ENCODE results near the gene TCF19.
"Not testable (repeated sequence)": the region's sequence is repeated elsewhere in the genome, so short reads cannot be mapped to it uniquely, and the experiment has no call there.

- TF ChIP-seq, protein P1, sequence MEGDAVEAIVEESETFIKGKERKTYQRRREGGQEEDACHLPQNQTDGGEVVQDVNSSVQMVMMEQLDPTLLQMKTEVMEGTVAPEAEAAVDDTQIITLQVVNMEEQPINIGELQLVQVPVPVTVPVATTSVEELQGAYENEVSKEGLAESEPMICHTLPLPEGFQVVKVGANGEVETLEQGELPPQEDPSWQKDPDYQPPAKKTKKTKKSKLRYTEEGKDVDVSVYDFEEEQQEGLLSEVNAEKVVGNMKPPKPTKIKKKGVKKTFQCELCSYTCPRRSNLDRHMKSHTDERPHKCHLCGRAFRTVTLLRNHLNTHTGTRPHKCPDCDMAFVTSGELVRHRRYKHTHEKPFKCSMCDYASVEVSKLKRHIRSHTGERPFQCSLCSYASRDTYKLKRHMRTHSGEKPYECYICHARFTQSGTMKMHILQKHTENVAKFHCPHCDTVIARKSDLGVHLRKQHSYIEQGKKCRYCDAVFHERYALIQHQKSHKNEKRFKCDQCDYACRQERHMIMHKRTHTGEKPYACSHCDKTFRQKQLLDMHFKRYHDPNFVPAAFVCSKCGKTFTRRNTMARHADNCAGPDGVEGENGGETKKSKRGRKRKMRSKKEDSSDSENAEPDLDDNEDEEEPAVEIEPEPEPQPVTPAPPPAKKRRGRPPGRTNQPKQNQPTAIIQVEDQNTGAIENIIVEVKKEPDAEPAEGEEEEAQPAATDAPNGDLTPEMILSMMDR (conservative IDR thresholded peaks at IDR 0.05; ENCODE audit: low read depth, low read length), result not testable (repeated sequence)
- not testable (repeated sequence) for TF ChIP-seq EZH2 (IDR thresholded peaks at IDR 0.05; ENCODE audit: borderline replicate concordance, low read depth, low read length, poor library complexity, severe bottlenecking)
Measured at GRCh38 chr6:31185695-31186051, 27.3 kb downstream of the TCF19 start.

Data from A673 (cell line).